Measurements from ENCODE around the gene DIDO1.

DNA sequence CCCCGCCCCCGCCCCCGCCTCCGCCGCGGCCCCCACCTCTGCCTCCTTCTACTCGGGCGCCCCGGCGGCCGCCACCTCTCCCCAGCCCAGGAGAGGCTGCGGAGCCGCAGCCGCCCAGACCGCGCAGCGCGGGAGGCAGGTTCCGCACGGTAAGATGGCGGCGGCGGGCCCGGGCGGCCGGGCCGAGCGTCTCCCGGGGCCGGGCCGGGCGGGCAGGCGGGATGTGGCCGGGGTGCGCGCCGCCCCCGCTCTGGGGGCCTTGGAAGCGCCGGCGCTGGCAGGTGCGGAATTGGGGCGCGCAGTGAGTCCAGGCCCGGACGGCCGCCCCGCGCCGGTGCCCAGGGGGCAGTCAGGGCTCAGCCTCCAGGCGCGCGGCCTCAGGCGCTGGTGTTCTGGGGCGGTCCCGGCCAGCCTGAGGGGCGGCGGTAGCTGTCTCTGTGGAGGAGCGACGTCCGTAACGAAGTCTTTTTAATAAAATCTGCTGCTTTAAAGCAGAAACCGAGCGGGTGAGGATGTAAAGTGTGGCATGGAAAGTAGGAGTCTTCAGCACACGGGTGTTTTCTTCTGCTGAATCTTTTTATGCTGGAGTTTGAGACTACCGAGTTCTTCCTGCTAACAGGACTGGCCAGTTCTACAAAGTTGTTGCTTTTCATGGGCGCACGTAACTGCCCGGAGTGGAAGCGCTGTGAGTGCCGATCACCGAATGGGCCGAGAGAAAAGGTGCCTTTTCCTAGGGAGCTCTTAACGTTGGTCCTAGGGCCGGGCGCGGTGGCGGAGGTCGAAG, 12.0 kb upstream of the DIDO1 start, which contains the start of gene GID8:
- TF ChIP-seq CTCF (IDR thresholded peaks at IDR 0.05) (no peak), POLR2A (IDR thresholded peaks at IDR 0.05) (peak; percentile 24 to 43)
